Neutrophil (primary cell): ENCODE data around the gene THOC6.
"Not testable (repeated sequence)": the region's sequence is repeated elsewhere in the genome, so short reads cannot be mapped to it uniquely, and the experiment has no call there.

Experiments used
- H3K27ac ChIP-seq: fragments of 200-600 bp; sonication (generic); 2 replicates; pipeline ENCODE4 v1.5.1; 2016; ENCODE audit warnings: mild to moderate bottlenecking, moderate library complexity
- H3K27me3 ChIP-seq: fragments of 200-600 bp; sonication (generic); 2 replicates; pipeline ENCODE4 v1.6.0; 2016; ENCODE audit warnings: mild to moderate bottlenecking
- H3K36me3 ChIP-seq: fragments of 200-600 bp; sonication (generic); 2 replicates; pipeline ENCODE4 v1.5.1; 2017
- H3K4me1 ChIP-seq, 2 experiments: fragments of 200-600 bp in 1 of 2; sonication (generic) in 1 of 2; 1 replicate in 1 of 2; 2 replicates in 1 of 2; pipeline versions ENCODE4 v1.5.1 to v1.6.1; 2013 to 2016; ENCODE audit warnings: low read depth in 1 of 2, low read length in 1 of 2, mild to moderate bottlenecking in 1 of 2, moderate library complexity in 1 of 2; ENCODE audit not compliant: control insufficient read depth in 1 of 2, insufficient read depth in 1 of 2
- H3K4me3 ChIP-seq, 2 experiments: fragments of 200-600 bp in 1 of 2; sonication (generic) in 1 of 2; 1 replicate in 1 of 2; 2 replicates in 1 of 2; pipeline ENCODE4 v1.5.1; 2013 to 2016; ENCODE audit warnings: low read depth in 1 of 2, low read length in 1 of 2, mild to moderate bottlenecking in 1 of 2, moderate library complexity in 1 of 2
- H3K9me3 ChIP-seq: fragments of 200-600 bp; sonication (generic); 2 replicates; pipeline ENCODE4 v1.5.1; 2016
- CTCF ChIP-seq: fragments of 200-600 bp; sonication (generic); IDR thresholded peaks from 2 replicates; pipeline ENCODE4 v1.5.1; 2016; ENCODE audit warnings: antibody characterized with exemption

Gene THOC6

GRCh38 chr16:3066440-3066748 is 42.6 kb downstream of the THOC6 start:
- no peak overlapping the region for H3K27ac ChIP-seq
- H3K36me3 ChIP-seq = no peaks in the 10 kb centered on the region
- no peaks in the 10 kb centered on the region for H3K27me3 ChIP-seq
- H3K9me3 ChIP-seq = no peaks in the 10 kb centered on the region
- H3K4me1 ChIP-seq = peaks cover 41 to 45% of the 10 kb centered on the region in 2 experiments
- TF ChIP-seq CTCF = no peak
- H3K4me3 ChIP-seq = no peak overlapping the region

DNA sequence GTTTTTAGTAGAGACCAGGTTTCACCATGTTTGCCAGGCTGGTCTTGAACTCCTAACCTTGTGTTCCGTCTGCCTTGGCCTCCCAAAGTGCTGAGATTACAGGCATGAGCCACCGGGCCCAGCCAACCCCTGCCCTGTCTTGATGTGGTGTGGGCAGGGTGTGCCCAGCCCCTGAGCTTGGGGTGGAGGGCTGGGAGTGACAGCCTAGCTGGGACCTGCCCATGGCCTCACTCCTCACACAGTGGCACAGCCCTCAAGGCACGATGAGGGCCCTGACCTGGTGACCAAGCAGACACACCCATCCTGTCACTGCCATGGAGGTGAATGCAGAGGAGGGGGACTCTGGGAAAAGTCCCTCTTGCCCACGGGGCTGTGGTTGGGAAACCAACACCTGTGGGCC is 44.7 kb downstream of the THOC6 start:
- H3K9me3 ChIP-seq = no peaks in the 10 kb centered on the region
- TF ChIP-seq CTCF = no peak
- H3K36me3 ChIP-seq = no peaks in the 10 kb centered on the region
- H3K27ac ChIP-seq = no peak overlapping the region
- H3K4me3 ChIP-seq = no peak overlapping the region
- H3K27me3 ChIP-seq = no peaks in the 10 kb centered on the region
- H3K4me1 ChIP-seq = peaks cover 42 to 43% of the 10 kb centered on the region in 2 experiments

DNA sequence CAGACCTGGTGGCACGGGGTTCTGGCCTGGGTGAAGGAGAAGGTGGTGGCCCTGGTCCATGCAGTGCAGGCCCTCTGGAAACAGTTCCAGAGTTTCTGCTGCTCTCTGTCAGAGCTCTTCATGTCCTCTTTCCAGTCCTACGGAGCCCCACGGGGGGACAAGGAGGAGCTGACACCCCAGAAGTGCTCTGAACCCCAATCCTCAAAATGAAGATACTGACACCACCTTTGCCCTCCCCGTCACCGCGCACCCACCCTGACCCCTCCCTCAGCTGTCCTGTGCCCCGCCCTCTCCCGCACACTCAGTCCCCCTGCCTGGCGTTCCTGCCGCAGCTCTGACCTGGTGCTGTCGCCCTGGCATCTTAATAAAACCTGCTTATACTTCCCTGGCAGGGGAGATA is 45.3 kb downstream of the THOC6 start:
- Histone ChIP-seq H3K4me1 (peaks cover 47 to 48% of the 10 kb centered on the region in 2 experiments), H3K27ac (peak overlapping the region; percentile 31)
- H3K27me3 ChIP-seq, H3K36me3 ChIP-seq, H3K4me3 ChIP-seq, H3K9me3 ChIP-seq: not testable (repeated sequence)

DNA sequence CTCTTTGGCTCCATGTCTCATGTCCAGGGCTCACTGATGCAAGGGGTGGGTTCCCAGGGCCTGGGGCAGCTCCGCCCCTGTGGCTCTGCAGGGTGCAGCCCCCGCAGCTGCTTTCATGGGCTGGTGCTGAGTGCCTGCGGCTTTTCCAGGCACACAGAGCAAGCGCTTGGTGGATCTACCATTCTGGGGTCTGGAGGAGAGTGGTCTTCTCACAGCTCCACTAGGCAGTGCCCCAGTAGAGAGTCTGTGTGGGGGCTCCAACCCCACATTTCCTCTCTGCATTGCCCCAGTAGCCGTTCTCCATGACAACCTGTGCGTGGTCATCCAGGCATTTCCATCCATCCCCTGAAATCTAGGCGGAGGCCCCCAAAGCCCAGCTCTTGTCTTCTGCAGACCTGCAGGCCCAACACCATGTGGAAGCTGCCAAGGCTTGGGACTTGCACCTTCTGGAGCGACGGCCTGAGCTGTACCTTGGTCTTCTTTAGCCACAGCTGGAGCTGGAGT is 46.8 kb downstream of the THOC6 start:
- no peak for TF ChIP-seq CTCF
- no peaks in the 10 kb centered on the region for H3K9me3 ChIP-seq
- H3K27me3 ChIP-seq = no peaks in the 10 kb centered on the region
- peaks cover 62 to 63% of the 10 kb centered on the region in 2 experiments for H3K4me1 ChIP-seq
- H3K4me3 ChIP-seq = no peak overlapping the region
- H3K27ac ChIP-seq = peak overlapping the region; percentile 91
- no peaks in the 10 kb centered on the region for H3K36me3 ChIP-seq

GRCh38 chr16:3071655-3072054 is 47.8 kb downstream of the THOC6 start:
- TF ChIP-seq CTCF = no peak
- H3K4me1 ChIP-seq = peaks cover 72 to 73% of the 10 kb centered on the region in 2 experiments
- H3K27ac ChIP-seq = peak overlapping the region; percentile 91

DNA sequence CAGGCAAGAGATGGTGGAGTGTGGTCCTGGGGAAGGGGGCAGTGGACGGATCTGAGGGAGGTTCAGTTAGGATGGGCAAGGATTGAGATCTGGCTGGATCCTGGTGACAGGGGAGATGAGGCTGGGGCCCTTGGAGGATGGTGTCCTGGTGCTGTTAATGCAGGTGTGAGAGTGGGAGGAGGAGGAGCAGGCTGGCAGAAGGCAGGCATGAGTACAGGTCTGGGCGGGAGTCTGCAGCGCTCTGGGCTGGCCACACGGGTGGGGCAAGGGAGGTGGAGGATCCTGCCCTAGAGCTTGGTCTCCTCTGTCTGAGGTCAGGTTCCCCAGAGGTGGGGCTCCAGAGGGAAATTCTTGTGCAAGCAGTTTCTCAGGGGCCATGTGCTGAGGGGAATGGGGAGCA is 48.3 kb downstream of the THOC6 start:
- not testable (repeated sequence) for H3K27me3 ChIP-seq, H3K4me3 ChIP-seq, H3K9me3 ChIP-seq
- peak overlapping the region; percentile 91 for H3K27ac ChIP-seq
- H3K4me1 ChIP-seq = peaks cover 76 to 77% of the 10 kb centered on the region in 2 experiments
- H3K36me3 ChIP-seq = peaks cover 10% of the 10 kb centered on the region

More at GRCh38 chr16:3071655-3072054, 47.8 kb downstream of the THOC6 start:
- H3K9me3 ChIP-seq = no peaks in the 10 kb centered on the region
- no peak overlapping the region for H3K4me3 ChIP-seq
- no peaks in the 10 kb centered on the region for H3K27me3 ChIP-seq
- peaks cover 5% of the 10 kb centered on the region for H3K36me3 ChIP-seq

- not testable (repeated sequence) for H3K27me3 ChIP-seq, H3K9me3 ChIP-seq
- H3K27ac ChIP-seq = peak overlapping the region; percentile 91
- H3K36me3 ChIP-seq = peaks cover 16% of the 10 kb centered on the region
- H3K4me1 ChIP-seq = peaks cover 76 to 77% of the 10 kb centered on the region in 2 experiments
- peak overlapping the region; percentile 20 to 30 for H3K4me3 ChIP-seq
These were observed 48.9 kb downstream of the THOC6 start for GRCh38 chr16:3072576-3073263.
